ENCODE measurements around the gene PHRF1.
A peak's percentile ranks its signal among the peaks of the same experiment; 100 is the strongest.
"Not testable (repeated sequence)": the region's sequence is repeated elsewhere in the genome, so short reads cannot be mapped to it uniquely, and the experiment has no call there.

Gene PHRF1

DNA sequence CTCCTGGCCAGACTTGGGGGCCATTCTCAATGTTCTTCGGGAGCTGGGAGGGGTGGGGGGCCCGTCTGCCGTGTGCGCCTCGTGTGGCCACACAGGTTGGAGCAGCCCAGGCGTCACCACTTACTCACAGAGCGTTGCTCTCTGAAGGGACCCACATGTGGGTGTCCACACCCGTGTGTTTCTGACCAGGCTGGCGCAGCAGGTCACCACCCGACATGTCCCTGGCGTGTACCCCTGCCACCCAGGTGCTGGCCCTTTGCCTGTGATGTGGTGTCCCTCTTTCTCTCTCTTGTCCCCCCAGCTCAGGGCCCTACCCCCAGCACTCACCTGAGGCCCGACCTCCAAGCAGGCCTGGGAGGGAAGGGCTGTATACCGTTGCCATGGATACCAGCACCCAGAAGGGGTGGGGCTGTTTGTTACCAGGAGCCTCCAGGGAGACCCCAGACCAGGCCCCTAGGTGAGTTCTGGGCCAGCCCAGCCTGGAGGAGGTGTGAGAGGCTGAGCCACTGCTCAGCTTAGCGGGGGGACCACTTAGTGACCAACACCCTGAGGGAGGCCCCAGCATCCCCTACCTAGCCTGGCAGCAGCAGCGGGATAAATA, 17.1 kb upstream of the PHRF1 start:
- DNase-seq: no peak

DNA sequence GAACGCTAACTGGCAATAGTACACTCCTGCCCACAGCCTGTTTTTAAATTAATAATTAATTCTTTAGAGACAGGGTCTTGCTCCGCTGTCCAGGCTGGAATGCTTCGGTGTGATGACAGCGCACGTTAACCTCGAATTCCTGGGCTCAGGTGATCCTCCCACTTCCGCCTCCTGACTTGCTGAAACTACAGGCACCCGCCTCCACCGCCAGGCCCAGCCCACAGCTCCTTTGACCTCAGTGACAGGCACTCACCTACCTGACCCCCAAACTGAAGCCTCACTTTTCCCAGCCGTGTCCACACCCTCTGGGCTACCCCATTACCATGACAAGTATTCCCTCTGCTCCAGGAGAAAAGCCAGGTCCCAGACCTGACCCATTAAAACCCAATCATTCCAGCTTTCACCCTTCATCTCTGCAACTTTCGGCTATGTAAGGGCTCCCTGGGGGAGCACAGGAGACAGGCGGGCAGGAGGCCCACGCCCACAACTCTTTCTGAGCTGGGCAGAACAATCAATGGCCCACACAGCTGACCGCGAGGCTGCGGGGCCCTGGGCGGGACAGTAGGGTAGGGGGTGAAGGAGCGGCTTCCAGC, 16.5 kb upstream of the PHRF1 start:
- no peak for DNase-seq

- DNase-seq: peak; percentile 97
Observed at GRCh38 chr11:560305-561147, 15.7 kb upstream of the PHRF1 start, which contains the start of the genes LMNTD2 and RASSF7. Gene LMNTD2, minus strand, starts transcription at chr11:560738. Its CDS starts 22 bp downstream, at chr11:560716. Gene RASSF7, plus strand, starts transcription at chr11:560970. Its CDS starts 799 bp downstream, at chr11:561769.

DNA sequence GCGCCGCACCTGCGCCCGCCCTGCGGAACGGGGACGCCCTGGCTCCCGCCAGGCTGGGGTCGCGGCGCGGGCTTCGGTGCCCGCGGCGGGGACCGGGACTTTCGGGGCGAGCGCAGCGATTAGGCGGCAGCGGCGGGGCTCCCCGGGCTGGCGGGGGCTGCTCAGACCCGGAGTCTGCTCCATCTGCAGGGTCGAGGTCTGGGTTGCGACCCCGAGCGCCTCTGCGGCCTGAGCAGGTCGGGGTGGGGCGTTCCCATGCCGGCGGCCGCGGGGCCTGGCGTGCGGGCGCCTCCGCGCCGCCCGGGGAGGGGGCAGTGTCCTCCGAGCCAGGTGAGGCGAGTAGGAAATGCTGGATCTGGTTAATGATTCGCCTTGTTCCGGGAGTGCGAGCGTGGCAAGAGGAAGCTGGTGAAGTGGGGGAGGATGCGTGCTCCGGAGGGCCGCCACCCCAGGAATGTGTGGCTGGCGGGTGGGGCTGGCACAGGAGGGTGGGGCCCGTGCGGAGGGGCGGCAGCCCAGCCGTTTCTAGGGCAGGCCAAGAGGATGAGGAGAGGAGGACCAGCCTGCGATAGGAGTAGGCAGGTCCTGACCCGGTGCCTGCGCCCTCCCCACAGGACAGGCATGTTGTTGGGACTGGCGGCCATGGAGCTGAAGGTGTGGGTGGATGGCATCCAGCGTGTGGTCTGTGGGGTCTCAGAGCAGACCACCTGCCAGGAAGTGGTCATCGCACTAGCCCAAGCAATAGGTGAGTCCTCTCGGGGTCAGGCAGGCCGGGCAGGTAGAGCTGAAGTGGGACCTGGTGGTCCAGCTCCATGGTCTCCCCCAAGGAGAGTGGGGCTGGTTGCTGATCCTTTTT, 14.9 kb upstream of the PHRF1 start:
- no peak for DNase-seq

DNA sequence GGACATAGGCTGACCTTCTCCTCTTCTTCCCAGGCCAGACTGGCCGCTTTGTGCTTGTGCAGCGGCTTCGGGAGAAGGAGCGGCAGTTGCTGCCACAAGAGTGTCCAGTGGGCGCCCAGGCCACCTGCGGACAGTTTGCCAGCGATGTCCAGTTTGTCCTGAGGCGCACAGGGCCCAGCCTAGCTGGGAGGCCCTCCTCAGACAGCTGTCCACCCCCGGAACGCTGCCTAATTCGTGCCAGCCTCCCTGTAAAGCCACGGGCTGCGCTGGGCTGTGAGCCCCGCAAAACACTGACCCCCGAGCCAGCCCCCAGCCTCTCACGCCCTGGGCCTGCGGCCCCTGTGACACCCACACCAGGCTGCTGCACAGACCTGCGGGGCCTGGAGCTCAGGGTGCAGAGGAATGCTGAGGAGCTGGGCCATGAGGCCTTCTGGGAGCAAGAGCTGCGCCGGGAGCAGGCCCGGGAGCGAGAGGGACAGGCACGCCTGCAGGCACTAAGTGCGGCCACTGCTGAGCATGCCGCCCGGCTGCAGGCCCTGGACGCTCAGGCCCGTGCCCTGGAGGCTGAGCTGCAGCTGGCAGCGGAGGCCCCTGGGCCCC, 14.1 kb upstream of the PHRF1 start:
- no peak for DNase-seq

GRCh38 chr11:563066-563811, 13.0 kb upstream of the PHRF1 start:
- DNase-seq: no peak

- no peak for DNase-seq
Observed at GRCh38 chr11:563812-564578, 12.3 kb upstream of the PHRF1 start.

DNA sequence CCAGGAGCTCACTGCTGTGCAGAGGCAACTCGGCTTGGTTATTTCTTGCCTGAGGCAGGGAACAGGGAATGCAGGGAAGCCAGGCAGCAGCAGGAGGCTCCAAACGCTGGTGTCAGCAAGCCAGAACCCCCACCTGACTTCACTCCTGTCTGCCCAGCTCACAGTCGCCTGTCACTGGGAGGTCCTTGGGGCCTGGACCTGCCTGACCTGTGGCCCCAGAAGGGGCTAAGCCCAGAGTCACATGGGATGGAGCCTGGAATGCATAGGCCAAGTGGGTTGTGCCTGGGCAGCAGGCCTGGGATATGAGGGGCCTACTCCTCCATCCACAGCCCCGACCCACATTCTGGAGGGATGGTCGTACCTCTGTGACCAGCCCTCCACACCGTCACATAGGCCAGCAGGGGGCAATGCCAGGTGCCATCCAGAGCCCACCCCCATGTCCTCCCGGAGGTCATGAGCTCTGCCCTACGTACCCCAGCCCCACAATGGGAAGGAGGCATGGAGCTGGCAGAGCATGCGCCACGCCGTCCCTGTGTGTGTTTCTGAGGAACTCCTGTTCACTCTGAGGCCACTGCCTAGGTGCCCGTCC, 10.3 kb upstream of the PHRF1 start:
- no peak for DNase-seq

DNA sequence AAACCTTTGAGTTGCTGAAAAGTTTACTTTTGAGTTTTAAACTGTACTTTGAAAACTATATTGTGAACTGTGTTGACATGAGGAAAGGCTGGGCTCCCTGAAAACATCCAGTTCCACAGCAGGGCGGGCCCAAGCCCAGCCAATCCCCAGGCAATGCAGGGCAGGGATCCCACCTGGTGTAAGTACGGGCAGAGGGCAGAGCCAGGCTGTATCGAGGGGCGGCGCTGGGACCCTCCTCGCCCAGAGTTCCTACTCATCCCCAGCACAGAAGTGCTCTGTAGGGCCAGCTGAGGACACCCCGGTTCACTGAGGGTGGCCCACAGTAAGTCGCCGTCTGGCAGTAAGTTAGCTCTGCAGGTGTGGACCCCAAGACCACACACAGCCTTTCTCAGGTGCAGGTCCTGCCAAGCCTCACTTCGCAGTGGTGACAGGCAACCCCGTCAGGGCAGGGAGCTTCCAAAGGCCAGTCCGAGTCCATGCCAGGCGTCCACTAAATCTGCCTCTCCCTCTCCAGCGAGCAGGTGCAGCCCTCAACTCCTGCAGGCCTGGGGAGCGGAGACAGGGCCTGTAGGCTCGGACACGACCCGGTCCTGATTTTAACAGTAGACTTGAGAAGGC, 9.2 kb upstream of the PHRF1 start:
- DNase-seq: no peak

DNA sequence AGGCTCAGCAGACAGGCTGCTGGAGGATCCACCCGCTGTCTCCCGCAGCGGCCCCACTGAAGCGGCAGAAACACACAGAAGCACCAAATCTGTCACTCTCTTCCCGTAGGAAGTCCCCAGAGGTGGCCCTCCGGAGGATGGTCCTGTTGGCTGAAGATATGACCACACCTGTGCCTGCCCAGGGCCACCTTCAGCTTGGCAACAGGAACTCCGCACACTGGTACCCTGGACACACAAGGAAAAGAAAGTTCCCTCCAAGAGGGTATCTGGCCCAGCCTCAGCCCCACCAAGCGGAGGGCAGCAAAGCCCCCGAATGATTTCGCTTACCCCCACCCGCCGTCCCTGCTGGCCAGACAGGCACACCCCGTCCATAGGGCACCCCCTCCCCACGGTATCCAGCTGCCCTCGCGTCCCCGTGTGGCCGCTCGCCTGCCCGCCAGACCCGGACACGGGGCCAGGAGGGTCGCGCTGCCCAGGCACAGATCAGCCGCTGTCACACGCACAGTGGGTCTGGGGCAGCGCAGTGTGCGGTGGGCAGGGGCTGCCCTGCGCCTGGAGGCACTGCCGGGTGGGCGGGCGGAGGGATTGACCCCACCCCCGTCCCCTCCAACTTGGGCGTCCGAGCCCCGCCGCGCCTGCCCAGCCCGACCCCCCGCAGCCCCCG, 8.5 kb upstream of the PHRF1 start:
- DNase-seq: no peak

- peak; percentile 95 for DNase-seq
Observed at GRCh38 chr11:568306-569157, 7.7 kb upstream of the PHRF1 start.

GRCh38 chr11:569158-569885, 6.9 kb upstream of the PHRF1 start:
- no peak for DNase-seq

DNA sequence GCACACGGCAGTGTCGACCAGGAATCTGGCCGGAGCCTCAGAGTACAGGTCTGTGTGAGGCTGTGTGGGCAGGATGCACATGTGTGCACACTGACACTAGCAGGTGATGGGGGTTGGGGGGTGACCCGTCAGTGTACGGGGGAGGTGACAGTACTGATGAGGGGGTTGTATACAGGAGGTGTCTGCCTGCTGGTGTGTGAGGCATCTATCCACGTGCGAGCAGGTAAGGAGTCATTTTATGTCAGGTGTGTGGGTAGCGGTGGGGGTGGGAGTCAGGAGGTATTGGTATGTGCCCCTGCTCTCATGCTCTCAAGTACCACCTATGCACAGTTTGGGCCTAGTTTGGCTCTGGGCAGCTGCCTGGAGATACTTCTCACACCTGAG, 4.5 kb upstream of the PHRF1 start:
- DNase-seq: no peak

GRCh38 chr11:573146-573759, 3.0 kb upstream of the PHRF1 start:
- no peak for DNase-seq

- DNase-seq: not testable (repeated sequence)
Observed at GRCh38 chr11:574031-574570, 2.2 kb upstream of the PHRF1 start.

GRCh38 chr11:574632-575312, 1.5 kb upstream of the PHRF1 start:
- no peak for DNase-seq

Data from activated CD4-positive, CD25-positive, alpha-beta regulatory T cell treated with anti-CD3 and anti-CD28 coated beads, Interleukin-2, amount 50 U/mL, for 72 hours (primary cell).